ENCODE measurements around the gene GINS2.

DNA sequence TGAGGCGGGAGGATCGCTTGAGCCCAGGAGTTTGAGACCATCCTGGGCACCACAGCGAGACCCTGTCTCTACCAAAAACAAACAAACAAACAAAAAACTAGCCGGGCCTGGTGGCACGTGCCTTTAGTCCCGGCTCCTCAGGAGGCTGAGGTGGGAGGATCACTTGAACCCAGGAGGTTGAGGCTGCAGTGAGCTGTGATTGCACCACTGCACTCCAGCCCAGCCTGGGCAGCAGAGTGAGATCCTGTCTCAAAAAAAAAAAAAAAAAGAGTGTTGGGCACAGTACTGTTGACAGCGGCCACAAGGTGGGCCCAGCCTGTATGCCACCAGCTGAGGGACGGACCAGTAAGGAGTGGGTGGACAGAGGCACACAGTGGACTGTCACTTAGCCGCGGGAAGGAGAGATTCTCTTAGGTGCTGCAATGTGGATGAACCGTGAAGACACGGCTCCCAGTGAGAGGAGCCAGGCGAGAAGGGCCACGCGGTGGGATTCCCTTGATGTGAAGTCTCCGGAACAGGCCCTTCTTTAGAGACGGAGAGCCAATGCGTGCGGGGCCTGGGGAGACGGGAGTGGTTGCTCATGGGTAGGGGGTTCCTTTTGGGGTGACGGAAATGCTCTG, 44.6 kb downstream of the GINS2 start:
- no peak for TF ChIP-seq FOS (IDR thresholded peaks at IDR 0.05; ENCODE audit: borderline replicate concordance, insufficient read depth, low read length)
- TF ChIP-seq, protein P1, sequence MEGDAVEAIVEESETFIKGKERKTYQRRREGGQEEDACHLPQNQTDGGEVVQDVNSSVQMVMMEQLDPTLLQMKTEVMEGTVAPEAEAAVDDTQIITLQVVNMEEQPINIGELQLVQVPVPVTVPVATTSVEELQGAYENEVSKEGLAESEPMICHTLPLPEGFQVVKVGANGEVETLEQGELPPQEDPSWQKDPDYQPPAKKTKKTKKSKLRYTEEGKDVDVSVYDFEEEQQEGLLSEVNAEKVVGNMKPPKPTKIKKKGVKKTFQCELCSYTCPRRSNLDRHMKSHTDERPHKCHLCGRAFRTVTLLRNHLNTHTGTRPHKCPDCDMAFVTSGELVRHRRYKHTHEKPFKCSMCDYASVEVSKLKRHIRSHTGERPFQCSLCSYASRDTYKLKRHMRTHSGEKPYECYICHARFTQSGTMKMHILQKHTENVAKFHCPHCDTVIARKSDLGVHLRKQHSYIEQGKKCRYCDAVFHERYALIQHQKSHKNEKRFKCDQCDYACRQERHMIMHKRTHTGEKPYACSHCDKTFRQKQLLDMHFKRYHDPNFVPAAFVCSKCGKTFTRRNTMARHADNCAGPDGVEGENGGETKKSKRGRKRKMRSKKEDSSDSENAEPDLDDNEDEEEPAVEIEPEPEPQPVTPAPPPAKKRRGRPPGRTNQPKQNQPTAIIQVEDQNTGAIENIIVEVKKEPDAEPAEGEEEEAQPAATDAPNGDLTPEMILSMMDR (IDR thresholded peaks at IDR 0.05; ENCODE audit: extremely low read depth in 1 of 2, insufficient read depth in 1 of 2, low read depth in 1 of 2, low read length in 2 of 2) = no peak

Measured in endothelial cell of umbilical vein (primary cell).